AG04449 (cell line): Measurements from ENCODE around the gene TSACC.

Experiments
- CTCF ChIA-PET: fragments of 350-600 bp; formaldehyde crosslinking; extraction: SDS; loops from one replicate; lab custom pipeline; 2021; ENCODE audit warnings: antibody characterized with exemption; lab: Yijun Ruan, JAX
- POLR2A ChIA-PET: fragments of 400-600, 350-600 bp; formaldehyde crosslinking; extraction: SDS; loops from one replicate; lab custom pipeline; 2020; ENCODE audit warnings: antibody characterized with exemption, inconsistent platforms; lab: Yijun Ruan, JAX
- DNase-seq: peaks from one replicate; pipeline ENCODE4 v3.0.0-alpha.2; 2010; ENCODE audit warnings: low read depth, low spot score
- H3K4me3 ChIP-seq: 2 replicates; pipeline ENCODE4 v1.5.1; 2011; ENCODE audit warnings: low read depth, mild to moderate bottlenecking, control low read depth, low read length
- CTCF ChIP-seq: IDR thresholded peaks from one replicate; pipeline ENCODE4 v1.5.1; 2011; ENCODE audit warnings: mild to moderate bottlenecking, moderate library complexity, low read length, control low read depth, inconsistent platforms; ENCODE audit not compliant: insufficient read depth; ENCODE audit errors: missing control alignments

Gene TSACC

GRCh38 chr1:156356262-156356874 is 18.0 kb downstream of the TSACC start:
- no peak for TF ChIP-seq CTCF
- H3K4me3 ChIP-seq, result no peak overlapping the region
- no peak for DNase-seq
- CTCF ChIA-PET, result interaction anchor here (0.9 kb wide), 1 partner anchor 9 kb away, joined by 4 read pairs; no protein-coding TSS in a partner anchor
- POLR2A ChIA-PET, result no interaction called here

GRCh38 chr1:156356875-156357534 is 18.7 kb downstream of the TSACC start:
- H3K4me3 ChIP-seq, result no peak overlapping the region
- DNase-seq, result no peak
- no peak for TF ChIP-seq CTCF
- ChIA-PET CTCF (interaction anchor here (0.9 to 6.0 kb wide), 4 partner anchors 9 to 89 kb away, joined by 3 to 82 read pairs (median 30); partner anchors contain the start of gene RHBG), POLR2A (no interaction called here)

- CTCF ChIA-PET, result interaction anchor here (0.7 to 6.0 kb wide), 13 partner anchors 11 to 267 kb away, joined by 3 to 82 read pairs (median 15); partner anchors contain the start of genes RHBG and SMG5
- POLR2A ChIA-PET, result no interaction called here
- DNase-seq, result no peak
- H3K4me3 ChIP-seq, result no peak overlapping the region
- no peak for TF ChIP-seq CTCF
Measured at GRCh38 chr1:156357977-156358376, 19.7 kb downstream of the TSACC start.

- no peak for DNase-seq
- POLR2A ChIA-PET, result no interaction called here
- no peak for TF ChIP-seq CTCF
- no peak overlapping the region for H3K4me3 ChIP-seq
- CTCF ChIA-PET, result interaction anchor here (0.9 to 6.0 kb wide), 24 partner anchors 12 to 358 kb away, joined by 3 to 82 read pairs (median 10); partner anchors contain the start of genes RHBG, SEMA4A and SMG5
Measured at GRCh38 chr1:156358641-156359040, 20.3 kb downstream of the TSACC start.

DNA sequence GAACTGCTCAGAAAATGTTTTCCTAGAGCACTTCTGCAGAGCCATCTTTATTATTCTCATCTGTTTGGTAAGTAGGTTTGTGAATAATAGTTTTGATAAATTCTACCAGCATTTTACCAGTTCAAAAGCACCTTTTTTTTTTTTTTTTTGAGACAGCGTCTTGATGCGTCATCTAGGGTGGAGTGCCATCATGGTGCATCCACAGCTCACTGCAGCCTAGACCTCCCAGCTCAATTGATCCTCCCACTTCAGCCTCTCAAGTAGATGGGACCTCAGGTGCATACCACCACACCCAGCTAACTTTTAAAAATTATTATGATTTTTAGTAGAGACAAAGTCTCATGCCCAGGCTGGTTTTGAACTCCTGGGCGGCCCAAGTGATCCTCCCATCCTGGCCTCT is 20.9 kb downstream of the TSACC start:
- DNase-seq, result no peak
- CTCF ChIA-PET, result interaction anchor here (0.7 to 6.0 kb wide), 38 partner anchors 7 to 358 kb away, joined by 3 to 82 read pairs (median 6); partner anchors contain the start of genes CCT3, RHBG, SEMA4A and SMG5
- TF ChIP-seq CTCF, result no peak
- H3K4me3 ChIP-seq, result no peak overlapping the region
- POLR2A ChIA-PET, result no interaction called here

GRCh38 chr1:156359973-156360372 is 21.6 kb downstream of the TSACC start:
- ChIA-PET POLR2A (no interaction called here), CTCF (interaction anchor here (0.8 to 6.0 kb wide), 36 partner anchors 8 to 359 kb away, joined by 3 to 82 read pairs (median 6); partner anchors contain the start of genes CCT3, RHBG, SEMA4A and SMG5)
- peak; percentile 66 for TF ChIP-seq CTCF
- no peak for DNase-seq
- H3K4me3 ChIP-seq, result no peak overlapping the region
